Esophagus muscularis mucosa (tissue), 4 donors: ENCODE measurements around the gene SRMS. TPM values are rescaled to one million over a fixed set of nuclear protein-coding genes. Genes with fewer than 3 reads are reported as not detected.

Experiments used
- DNase-seq: peaks from one replicate; pipeline ENCODE4 v3.0.0-alpha.2; 2017; ENCODE audit errors: extremely low spot score
- H3K27ac ChIP-seq, 4 donors: fragments of 200-600 bp; sonication (generic); replicated peaks in 1 of 4; 1 replicate in 3 of 4; 2 replicates in 1 of 4; pipeline ENCODE4 v1.5.1; 2016 to 2019; ENCODE audit warnings: mild to moderate bottlenecking in 1 of 4
- H3K27me3 ChIP-seq, 4 donors: fragments of 200-600 bp; sonication (generic); one replicate each; pipeline versions ENCODE4 v1.5.1 to v1.6.0; 2016 to 2019
- H3K36me3 ChIP-seq, 4 donors: fragments of 200-600 bp; sonication (generic); one replicate each; pipeline ENCODE4 v1.5.1; 2016 to 2019
- H3K4me1 ChIP-seq, 4 donors: fragments of 200-600 bp; sonication (generic); one replicate each; pipeline ENCODE4 v1.5.1; 2016 to 2019
- H3K4me3 ChIP-seq, 4 donors: fragments of 200-600 bp; sonication (generic); 1 replicate in 2 of 4; 2 replicates in 2 of 4; pipeline ENCODE4 v1.5.1; 2016 to 2019; ENCODE audit warnings: mild to moderate bottlenecking in 4 of 4, moderate library complexity in 1 of 4
- H3K9me3 ChIP-seq, 4 donors: fragments of 200-600 bp; sonication (generic); 1 replicate in 3 of 4; 2 replicates in 1 of 4; pipeline ENCODE4 v1.5.1; 2016 to 2019
- EP300 ChIP-seq: sonication (generic); formaldehyde crosslinking; IDR thresholded peaks from one replicate; pipeline ENCODE4 v1.6.1; 2017; ENCODE audit warnings: antibody characterized with exemption
- POLR2A ChIP-seq: fragments of 450-650 bp; IDR thresholded peaks from one replicate; pipeline ENCODE4 v1.6.1; 2017; ENCODE audit warnings: antibody characterized with exemption, moderate library complexity, mild to moderate bottlenecking, low read depth
- POLR2AphosphoS5 ChIP-seq, 2 donors: sonication (generic); formaldehyde crosslinking; IDR thresholded peaks; one replicate each; pipeline ENCODE4 v1.6.1; 2017; ENCODE audit warnings: antibody characterized with exemption in 2 of 2
- WGBS: methylation state at CpG from one replicate; pipeline ENCODE4 v1.1.5; 2018; 5-methylcytosine and 5-hydroxymethylcytosine counted together
- intact Hi-C: fragments of 100-400 bp; cut with DNase I; formaldehyde crosslinking; loops from one replicate; pipeline ENCODE4 v1.15.1; 2023
- total RNA-seq, 4 donors: library from RNA; depleted of rRNA; stranded (reverse); fragments of >200 nt; gene quantifications; one replicate each; pipeline versions ENCODE4 v1.1.0 to v1.2.1, GENCODE V29; 2016
- TF ChIP-seq, protein P1 (sequence below), 3 experiments: fragments of 200-600 bp in 2 of 3; fragments of 450-650 bp in 1 of 3; sonication (generic) in 2 of 3; IDR thresholded peaks; one replicate each; pipeline ENCODE4 v1.5.1; 2017 to 2019; ENCODE audit warnings: antibody characterized with exemption in 3 of 3, mild to moderate bottlenecking in 2 of 3, moderate library complexity in 1 of 3

Gene SRMS
- total RNA-seq, 4 donors from 2014 or later, result not detected

DNA sequence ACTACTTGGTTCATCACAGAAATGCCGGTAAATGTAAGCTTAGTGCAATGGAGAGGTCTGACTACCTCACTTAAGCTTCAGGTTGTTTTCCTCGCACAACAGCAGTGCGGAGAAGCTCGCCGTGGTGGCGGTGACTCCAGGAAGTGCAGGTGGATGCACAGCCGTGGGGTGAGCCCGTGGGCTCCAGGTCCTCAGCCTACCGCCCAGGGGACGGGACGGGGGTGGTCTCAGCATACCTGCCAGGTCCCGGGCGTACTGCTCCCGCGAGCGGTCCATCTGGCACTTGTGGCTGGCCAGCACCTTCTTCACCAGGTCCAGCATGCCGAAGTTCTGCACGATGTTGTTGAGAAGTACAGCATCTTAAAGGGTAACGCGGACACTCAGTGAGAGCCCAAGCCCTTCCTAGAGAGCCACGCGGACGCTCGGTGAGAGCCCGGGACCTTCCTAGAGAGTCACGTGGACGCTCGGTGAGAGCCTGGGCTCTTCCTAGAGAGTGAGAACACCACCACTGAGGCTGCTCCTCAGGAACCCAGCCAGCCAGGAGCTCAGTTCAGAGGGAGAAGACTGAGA lies 44.3 kb upstream of the SRMS start:
- TF ChIP-seq POLR2A, result no peak
- TF ChIP-seq POLR2AphosphoS5 (IDR thresholded peaks at IDR 0.05), result no peak
- TF ChIP-seq, protein P1, sequence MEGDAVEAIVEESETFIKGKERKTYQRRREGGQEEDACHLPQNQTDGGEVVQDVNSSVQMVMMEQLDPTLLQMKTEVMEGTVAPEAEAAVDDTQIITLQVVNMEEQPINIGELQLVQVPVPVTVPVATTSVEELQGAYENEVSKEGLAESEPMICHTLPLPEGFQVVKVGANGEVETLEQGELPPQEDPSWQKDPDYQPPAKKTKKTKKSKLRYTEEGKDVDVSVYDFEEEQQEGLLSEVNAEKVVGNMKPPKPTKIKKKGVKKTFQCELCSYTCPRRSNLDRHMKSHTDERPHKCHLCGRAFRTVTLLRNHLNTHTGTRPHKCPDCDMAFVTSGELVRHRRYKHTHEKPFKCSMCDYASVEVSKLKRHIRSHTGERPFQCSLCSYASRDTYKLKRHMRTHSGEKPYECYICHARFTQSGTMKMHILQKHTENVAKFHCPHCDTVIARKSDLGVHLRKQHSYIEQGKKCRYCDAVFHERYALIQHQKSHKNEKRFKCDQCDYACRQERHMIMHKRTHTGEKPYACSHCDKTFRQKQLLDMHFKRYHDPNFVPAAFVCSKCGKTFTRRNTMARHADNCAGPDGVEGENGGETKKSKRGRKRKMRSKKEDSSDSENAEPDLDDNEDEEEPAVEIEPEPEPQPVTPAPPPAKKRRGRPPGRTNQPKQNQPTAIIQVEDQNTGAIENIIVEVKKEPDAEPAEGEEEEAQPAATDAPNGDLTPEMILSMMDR (IDR thresholded peaks at IDR 0.05), result no peak
- TF ChIP-seq EP300, result no peak
- intact Hi-C loops, result no loop called here
- Histone ChIP-seq H3K27me3 (no peaks in the 10 kb centered on the region), H3K27ac (no peak overlapping the region), H3K4me1 (peaks cover 0 to 11% (median 0%) of the 10 kb centered on the region in 4 donors), H3K9me3 (no peaks in the 10 kb centered on the region), H3K4me3 (no peak overlapping the region), H3K36me3 (peaks cover 30 to 94% (median 87%) of the 10 kb centered on the region in 4 donors)
- no peak for DNase-seq
- WGBS, result 94% methylated on average over 19 of the region's 28 CpGs

DNA sequence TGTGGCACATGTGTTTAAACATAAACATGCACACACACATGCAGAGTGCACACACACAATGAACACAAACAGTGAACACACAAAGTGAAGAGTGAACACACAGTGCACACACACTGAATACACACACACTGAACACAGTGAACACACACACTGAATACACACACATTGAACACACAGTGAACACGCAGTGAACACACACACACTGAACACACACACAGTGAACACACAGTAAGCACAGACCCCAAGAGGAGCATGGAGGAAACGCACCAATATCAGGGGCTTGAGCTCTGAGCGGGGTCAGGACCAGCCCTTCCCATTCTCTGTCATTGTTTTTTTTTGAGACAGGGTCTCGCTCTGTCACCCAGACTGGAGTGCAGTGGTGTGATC lies 43.6 kb upstream of the SRMS start:
- WGBS, result 92% methylated on average over 4 of the region's 4 CpGs
- Histone ChIP-seq H3K4me3 (no peak overlapping the region), H3K27ac (no peak overlapping the region), H3K36me3 (peaks cover 30 to 89% (median 81%) of the 10 kb centered on the region in 4 donors), H3K27me3 (no peaks in the 10 kb centered on the region), H3K4me1 (peaks cover 0 to 11% (median 0%) of the 10 kb centered on the region in 4 donors), H3K9me3 (no peaks in the 10 kb centered on the region)
- DNase-seq, result no peak
- TF ChIP-seq POLR2A, result no peak
- TF ChIP-seq, protein P1 (IDR thresholded peaks at IDR 0.05), result no peak
- TF ChIP-seq EP300, result no peak
- no peak for TF ChIP-seq POLR2AphosphoS5 (IDR thresholded peaks at IDR 0.05)
- intact Hi-C loops, result no loop called here

DNA sequence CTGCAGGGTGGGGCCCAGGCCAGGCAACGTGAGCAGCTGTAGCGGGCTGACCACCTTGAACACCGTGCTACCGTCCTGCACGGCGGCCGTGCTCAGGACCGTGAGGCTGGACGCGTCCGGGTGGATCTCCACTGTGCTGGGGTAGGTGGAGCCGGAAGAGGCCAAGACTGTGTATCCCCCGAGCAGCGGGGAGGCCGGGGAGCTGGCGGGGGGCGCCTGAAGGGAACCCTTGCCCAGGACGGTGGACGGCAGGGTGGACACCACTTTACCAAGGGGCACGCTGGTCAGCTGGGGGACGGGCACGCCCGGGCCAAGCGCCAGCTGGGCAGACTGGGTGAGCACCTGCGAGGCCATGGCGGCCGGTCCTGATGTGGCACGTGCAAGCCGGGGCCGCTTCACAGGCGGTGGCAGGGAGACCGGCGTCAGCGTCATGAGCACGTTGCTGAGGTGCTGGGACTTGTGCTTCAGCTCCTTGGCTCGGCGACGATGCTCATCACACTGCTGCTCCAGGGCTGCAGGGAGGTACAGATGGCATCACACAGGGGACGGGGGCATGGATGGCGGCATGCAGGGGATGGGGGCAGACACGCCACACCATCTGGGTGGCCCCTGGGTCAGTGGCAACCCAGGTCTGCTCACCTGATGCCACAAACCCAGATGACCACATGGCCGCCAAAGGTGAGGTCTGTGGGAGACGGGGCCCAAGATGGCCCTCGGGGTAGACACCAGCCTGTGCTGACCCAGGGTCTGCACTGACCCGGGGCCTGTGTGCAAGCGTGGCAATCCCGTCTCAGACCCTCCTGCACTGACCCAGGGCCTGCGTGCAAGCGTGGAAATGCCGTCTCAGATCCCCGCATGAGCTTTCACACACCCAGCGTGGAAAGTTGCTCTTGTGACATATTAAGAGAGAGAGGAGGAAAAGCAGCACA lies 42.9 kb upstream of the SRMS start:
- no peak for DNase-seq
- peaks cover 30 to 83% (median 74%) of the 10 kb centered on the region in 4 donors for H3K36me3 ChIP-seq
- TF ChIP-seq POLR2A, result no peak
- TF ChIP-seq POLR2AphosphoS5 (IDR thresholded peaks at IDR 0.05), result no peak
- TF ChIP-seq, protein P1 (IDR thresholded peaks at IDR 0.05), result no peak
- no peak for TF ChIP-seq EP300
- 94% methylated on average over 41 of the region's 52 CpGs for WGBS
- H3K27ac ChIP-seq, result no peak overlapping the region
- H3K27me3 ChIP-seq, result no peaks in the 10 kb centered on the region
- H3K4me1 ChIP-seq, result peaks cover 0 to 11% (median 0%) of the 10 kb centered on the region in 4 donors
- intact Hi-C loops, result no loop called here
- H3K9me3 ChIP-seq, result no peaks in the 10 kb centered on the region
- no peak overlapping the region for H3K4me3 ChIP-seq

DNA sequence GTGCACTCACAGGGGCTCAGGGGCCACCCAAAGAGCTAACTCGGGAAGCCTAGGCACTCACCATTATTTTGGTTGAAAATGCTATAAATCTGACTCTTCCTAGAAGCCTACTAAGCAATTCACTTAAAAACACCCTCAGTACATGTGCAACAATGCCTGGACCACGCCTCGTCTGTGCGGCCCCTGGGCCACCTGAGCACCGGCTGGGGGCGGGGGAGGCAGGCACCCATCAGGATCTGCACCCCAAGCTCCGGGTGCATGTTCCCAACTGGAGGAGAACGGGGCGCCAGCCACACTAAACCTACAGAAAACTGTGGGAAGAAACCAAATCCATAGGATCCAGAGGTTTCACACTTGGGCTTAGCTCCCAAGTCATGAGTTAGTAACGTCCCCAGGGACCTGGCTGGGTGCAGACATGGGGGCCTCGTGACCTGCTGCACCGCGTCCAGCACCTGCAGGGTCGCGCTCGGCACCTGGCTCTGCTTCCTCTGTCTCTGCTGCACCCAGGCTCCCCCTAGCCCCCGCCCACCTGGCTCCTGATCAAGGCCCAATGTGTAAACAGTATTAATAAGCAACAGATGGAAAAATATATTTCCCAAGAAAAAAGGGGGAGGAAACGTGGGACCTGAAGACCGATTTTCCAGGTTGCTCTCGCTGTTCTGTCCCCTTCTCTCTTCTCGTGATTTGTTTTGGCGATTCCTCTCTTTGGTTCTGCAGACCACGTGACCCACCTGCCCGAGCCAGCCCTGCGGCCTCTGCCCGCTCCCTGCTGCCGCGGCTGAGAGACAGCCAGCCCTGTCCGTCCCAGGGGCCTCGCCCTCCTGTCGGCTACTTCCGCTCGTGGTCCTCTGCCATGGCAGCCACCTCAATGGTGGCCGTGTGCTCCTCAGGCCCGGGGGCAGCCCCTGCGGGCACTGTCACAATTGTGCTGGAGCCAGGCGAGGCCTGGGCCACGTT lies 42.0 kb upstream of the SRMS start:
- intact Hi-C loops, result no loop called here
- Histone ChIP-seq H3K27ac (no peak overlapping the region), H3K36me3 (peaks cover 30 to 75% (median 67%) of the 10 kb centered on the region in 4 donors), H3K27me3 (no peaks in the 10 kb centered on the region), H3K4me3 (no peak overlapping the region), H3K4me1 (peaks cover 0 to 9% (median 0%) of the 10 kb centered on the region in 4 donors), H3K9me3 (no peaks in the 10 kb centered on the region)
- 93% methylated on average over 30 of the region's 38 CpGs for WGBS
- no peak for TF ChIP-seq EP300
- TF ChIP-seq POLR2AphosphoS5 (IDR thresholded peaks at IDR 0.05), result no peak
- TF ChIP-seq, protein P1 (IDR thresholded peaks at IDR 0.05), result no peak
- TF ChIP-seq POLR2A, result no peak
- no peak for DNase-seq
